ENCODE measurements around the gene TBC1D3.
"Not testable (repeated sequence)": the region's sequence is repeated elsewhere in the genome, so short reads cannot be mapped to it uniquely, and the experiment has no call there.

TBC1D3 gene

GRCh38 chr17:38192455-38192854 is at the start of gene TBC1D3:
Gene TBC1D3 (minus strand): TSS chr17:38192555. CDS start chr17:38191029, 1,526 bp downstream.
- not testable (repeated sequence) for DNase-seq (ENCODE audit: low read depth)

GRCh38 chr17:38232790-38233189 is 40.4 kb upstream of the TBC1D3 start:
- not testable (repeated sequence) for DNase-seq (ENCODE audit: low read depth); H3K4me3 ChIP-seq (ENCODE audit: low read depth, low read length)

More at GRCh38 chr17:38192455-38192854, at the start of gene TBC1D3:
- H3K4me3 ChIP-seq (ENCODE audit: low read depth, low read length): not testable (repeated sequence)

GRCh38 chr17:38225844-38226495 is 33.6 kb upstream of the TBC1D3 start:
- H3K4me3 ChIP-seq (ENCODE audit: low read depth, low read length); DNase-seq (ENCODE audit: low read depth): not testable (repeated sequence)

DNA sequence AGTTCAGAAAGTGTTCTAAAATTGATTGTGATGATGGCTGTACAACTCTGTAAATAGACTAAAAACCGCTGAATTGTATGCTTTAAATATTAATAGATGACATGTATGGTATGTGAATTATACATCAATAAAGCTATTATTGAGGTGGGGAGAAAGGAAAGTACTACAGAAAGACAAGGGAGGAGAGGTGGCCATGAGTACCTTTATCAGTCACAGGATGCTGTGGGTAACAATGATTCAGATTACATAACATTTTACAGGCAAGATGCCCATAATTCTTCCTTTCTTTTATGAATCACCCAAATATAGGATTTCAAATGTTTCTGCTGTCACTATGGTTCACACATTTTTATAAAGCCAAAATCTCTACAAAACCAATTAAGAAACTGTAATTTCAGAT is 28.5 kb upstream of the TBC1D3 start:
- not testable (repeated sequence) for DNase-seq (ENCODE audit: low read depth)

DNA sequence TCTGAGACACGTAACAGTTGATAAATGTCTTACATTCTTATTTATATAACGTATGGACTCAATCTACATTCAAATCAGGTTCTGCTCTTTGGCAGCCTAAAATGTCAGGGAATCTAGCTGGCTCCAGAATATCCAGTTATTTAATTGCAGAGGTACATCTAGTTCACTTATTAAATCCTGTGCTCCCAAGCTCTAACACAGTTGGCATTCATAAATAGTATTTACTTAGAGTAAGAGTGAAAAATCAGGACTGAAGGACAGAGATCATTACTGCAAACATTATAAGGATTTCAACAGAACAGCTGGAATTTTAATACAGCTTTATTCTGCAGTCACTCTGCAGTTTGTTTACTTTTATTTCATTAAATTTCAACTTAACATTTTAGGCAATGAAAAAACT is 7.9 kb upstream of the TBC1D3 start:
- not testable (repeated sequence) for DNase-seq (ENCODE audit: low read depth); H3K4me3 ChIP-seq (ENCODE audit: low read depth, low read length)

More for the DNA sequence above, 28.5 kb upstream of the TBC1D3 start:
- not testable (repeated sequence) for H3K4me3 ChIP-seq (ENCODE audit: low read depth, low read length)

DNA sequence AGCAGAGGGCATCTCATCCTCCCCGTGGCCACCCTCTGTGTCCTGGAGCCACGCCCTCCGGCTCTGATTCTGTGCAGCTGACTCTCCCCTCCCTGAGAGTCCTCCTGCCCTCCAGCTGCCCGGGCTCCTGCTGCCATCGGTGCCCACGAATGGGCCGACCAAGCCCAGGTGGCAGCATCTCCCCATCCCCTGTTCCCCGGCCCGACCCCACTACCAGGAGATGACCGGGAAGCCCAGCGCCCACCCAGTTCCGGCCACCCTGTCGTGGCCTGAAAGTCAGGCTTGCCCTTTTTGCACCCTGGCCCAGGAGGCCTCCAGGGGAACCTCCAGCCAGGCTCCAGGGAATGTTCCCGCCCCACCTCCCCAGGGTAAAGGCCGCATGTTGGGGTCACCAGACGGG is 57.5 kb downstream of the TBC1D3 start:
- not testable (repeated sequence) for H3K4me3 ChIP-seq (ENCODE audit: low read depth, low read length)

More for the DNA sequence above, 57.5 kb downstream of the TBC1D3 start:
- not testable (repeated sequence) for DNase-seq (ENCODE audit: low read depth)

All from LNCaP clone FGC (cell line).